Fibroblast of skin of left quadriceps (primary cell): ENCODE measurements around the gene MED25.

Experiments used
- DNase-seq, 2 experiments: peaks; one replicate each; pipeline ENCODE4 v3.0.0-alpha.2; 2013; ENCODE audit warnings: low read depth in 2 of 2

Gene MED25

GRCh38 chr19:49817964-49818648 is at the start of gene MED25:
TSS of gene MED25 (plus strand) at chr19:49818289. CDS start at chr19:49818342, 53 bp downstream.
- DNase-seq = peak; percentile 64 to 68

GRCh38 chr19:49770529-49770928 is 47.6 kb upstream of the MED25 start:
- no peak for DNase-seq

- DNase-seq = no peak
Measured at GRCh38 chr19:49771674-49772139, 46.4 kb upstream of the MED25 start.

GRCh38 chr19:49772850-49773432 is 45.1 kb upstream of the MED25 start:
- DNase-seq = no peak

- DNase-seq = no peak
Measured at GRCh38 chr19:49773663-49774350, 44.3 kb upstream of the MED25 start.

GRCh38 chr19:49774969-49775368 is 43.1 kb upstream of the MED25 start:
- DNase-seq = no peak

- no peak for DNase-seq
Measured at GRCh38 chr19:49775742-49776370, 42.2 kb upstream of the MED25 start.

GRCh38 chr19:49776371-49776764 is 41.7 kb upstream of the MED25 start:
- DNase-seq = no peak

- no peak for DNase-seq
Measured at GRCh38 chr19:49779731-49780555, 38.1 kb upstream of the MED25 start.

GRCh38 chr19:49780861-49781260 is 37.2 kb upstream of the MED25 start:
- no peak for DNase-seq

GRCh38 chr19:49781394-49781793 is 36.7 kb upstream of the MED25 start:
- DNase-seq = no peak

GRCh38 chr19:49782515-49782914 is 35.6 kb upstream of the MED25 start:
- no peak for DNase-seq

GRCh38 chr19:49786376-49786820 is 31.7 kb upstream of the MED25 start:
- no peak for DNase-seq

- no peak for DNase-seq
Measured at GRCh38 chr19:49787746-49788145, 30.3 kb upstream of the MED25 start.

- DNase-seq = no peak
Measured at GRCh38 chr19:49788857-49789256, 29.2 kb upstream of the MED25 start.

- no peak for DNase-seq
Measured at GRCh38 chr19:49790866-49791265, 27.2 kb upstream of the MED25 start.

GRCh38 chr19:49791776-49792445 is 26.2 kb upstream of the MED25 start:
- DNase-seq = no peak

- DNase-seq = no peak
Measured at GRCh38 chr19:49792829-49793560, 25.1 kb upstream of the MED25 start.

GRCh38 chr19:49793561-49793840 is 24.6 kb upstream of the MED25 start:
- no peak for DNase-seq

- no peak for DNase-seq
Measured at GRCh38 chr19:49795615-49796014, 22.5 kb upstream of the MED25 start.

- DNase-seq = no peak
Measured at GRCh38 chr19:49798574-49798973, 19.5 kb upstream of the MED25 start.
